Measurements from ENCODE around the gene ALX4.
A peak's percentile ranks its signal among the peaks of the same experiment; 100 is the strongest.

Gene ALX4

GRCh38 chr11:44309478-44310205, at the start of gene ALX4:
TSS of gene ALX4 (minus strand) at chr11:44310139. CDS start at chr11:44310062, 77 bp downstream.
- peak; percentile 55 for DNase-seq

DNA sequence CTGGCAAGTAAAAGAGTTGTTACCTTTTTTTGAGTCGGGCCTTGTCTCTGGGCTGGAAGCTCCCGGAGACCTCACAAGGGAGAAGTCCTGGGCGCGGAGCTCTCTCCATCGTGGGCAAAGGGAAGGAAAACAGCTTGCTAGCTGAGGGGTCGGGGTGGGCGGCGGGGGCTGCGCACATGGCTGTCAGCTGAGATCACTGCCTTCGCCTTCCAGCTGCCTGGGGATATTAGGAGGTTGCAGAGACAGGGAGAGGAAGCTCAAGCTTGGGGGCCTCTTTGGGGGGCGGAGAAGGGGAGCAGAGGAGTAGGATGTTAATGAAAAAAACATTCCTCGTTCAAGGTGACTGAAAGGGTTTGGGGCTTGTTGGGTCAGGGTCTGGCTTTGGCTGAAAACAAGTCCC, 49.2 kb upstream of the ALX4 start:
- DNase-seq = no peak

DNA sequence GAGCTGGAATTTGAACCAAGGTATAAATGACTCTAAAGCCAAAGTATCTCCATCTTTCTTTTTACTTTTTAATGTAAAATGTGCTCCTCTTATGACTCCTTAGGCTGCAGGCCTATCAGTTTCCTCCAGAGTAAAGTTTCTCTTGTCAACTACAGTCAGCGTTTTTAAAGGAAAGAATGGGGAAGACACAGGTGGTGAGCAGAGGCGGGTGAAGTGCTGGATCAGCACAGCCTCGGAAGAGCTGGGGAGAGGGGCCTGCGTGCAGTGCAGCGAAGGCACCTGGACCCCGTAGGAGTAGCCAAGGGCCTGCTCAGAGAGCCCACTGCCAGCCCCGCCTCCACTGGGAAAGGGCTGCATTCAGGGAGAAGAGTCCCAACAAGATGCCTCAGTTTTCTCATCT, 48.8 kb upstream of the ALX4 start:
- DNase-seq = no peak

- DNase-seq = no peak
Observed at GRCh38 chr11:44357711-44358110, 47.8 kb upstream of the ALX4 start.

GRCh38 chr11:44356351-44356750, 46.4 kb upstream of the ALX4 start:
- DNase-seq = no peak

- no peak for DNase-seq
Observed at GRCh38 chr11:44351898-44352498, 42.1 kb upstream of the ALX4 start.

GRCh38 chr11:44351006-44351660, 41.2 kb upstream of the ALX4 start:
- no peak for DNase-seq

GRCh38 chr11:44349328-44349727, 39.4 kb upstream of the ALX4 start:
- DNase-seq = no peak

- no peak for DNase-seq
Observed at GRCh38 chr11:44348721-44349120, 38.8 kb upstream of the ALX4 start.

- DNase-seq = no peak
Observed at GRCh38 chr11:44348114-44348513, 38.2 kb upstream of the ALX4 start.

GRCh38 chr11:44347538-44347937, 37.6 kb upstream of the ALX4 start:
- no peak for DNase-seq

- DNase-seq = no peak
Observed at GRCh38 chr11:44346983-44347382, 37.0 kb upstream of the ALX4 start.

DNA sequence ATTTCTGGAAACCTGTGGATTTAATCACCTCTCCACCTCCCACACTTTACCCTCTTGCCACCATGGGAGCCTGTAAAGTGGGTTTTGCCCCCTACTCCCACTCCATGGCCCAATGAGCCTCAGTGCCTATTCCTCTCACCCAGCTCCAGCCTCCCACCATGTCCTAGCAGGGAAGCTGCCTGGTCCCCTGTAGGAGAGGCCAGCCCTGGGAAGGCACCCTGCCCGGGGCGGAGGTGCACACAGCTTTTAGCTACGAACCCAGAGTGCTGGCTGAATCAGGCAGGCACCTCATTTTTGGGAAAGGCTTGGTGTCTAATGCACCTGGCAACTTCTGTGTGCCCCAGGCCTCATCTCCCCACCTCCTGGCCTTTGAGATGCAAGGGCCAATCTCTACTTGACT, 35.8 kb upstream of the ALX4 start:
- DNase-seq = no peak

DNA sequence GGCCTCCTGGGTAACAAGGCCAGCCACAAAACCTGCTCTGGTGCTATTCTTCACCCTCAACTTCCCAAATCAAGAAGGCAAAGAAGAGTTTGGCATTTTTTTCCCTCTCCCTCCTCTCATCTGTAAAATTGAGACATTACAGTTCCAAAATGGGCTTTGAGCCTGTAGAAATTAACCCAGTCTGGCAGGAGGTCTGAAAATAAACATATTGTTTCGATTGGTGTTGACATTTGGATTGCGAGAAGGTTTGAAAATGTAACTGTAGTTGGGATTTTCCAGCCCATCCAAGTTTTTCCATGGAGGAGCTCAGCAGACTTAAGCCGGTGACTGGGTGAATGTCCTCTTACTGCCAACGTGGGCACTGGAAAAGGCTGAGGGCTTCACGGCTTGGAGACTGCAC, 35.0 kb upstream of the ALX4 start:
- DNase-seq = no peak

DNA sequence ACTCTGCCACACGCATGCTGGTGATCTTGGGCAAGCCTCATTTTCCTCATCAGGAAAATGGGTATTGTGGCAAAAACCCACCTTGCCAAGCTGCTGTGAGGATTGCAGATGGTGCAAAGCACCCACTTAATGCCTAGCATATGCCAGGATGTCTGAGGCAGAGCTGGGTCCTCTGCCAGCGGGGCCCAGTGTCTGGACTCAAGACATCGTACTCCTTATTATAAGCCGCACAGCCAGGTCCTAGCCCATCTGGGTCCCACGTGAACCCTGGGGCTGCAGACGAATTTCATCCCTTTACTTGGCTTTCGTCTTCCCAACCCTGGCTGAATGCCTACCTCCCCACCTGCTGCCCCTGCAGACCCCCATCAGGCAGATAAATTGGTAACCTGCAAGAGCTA, 34.5 kb upstream of the ALX4 start:
- DNase-seq = no peak

DNA sequence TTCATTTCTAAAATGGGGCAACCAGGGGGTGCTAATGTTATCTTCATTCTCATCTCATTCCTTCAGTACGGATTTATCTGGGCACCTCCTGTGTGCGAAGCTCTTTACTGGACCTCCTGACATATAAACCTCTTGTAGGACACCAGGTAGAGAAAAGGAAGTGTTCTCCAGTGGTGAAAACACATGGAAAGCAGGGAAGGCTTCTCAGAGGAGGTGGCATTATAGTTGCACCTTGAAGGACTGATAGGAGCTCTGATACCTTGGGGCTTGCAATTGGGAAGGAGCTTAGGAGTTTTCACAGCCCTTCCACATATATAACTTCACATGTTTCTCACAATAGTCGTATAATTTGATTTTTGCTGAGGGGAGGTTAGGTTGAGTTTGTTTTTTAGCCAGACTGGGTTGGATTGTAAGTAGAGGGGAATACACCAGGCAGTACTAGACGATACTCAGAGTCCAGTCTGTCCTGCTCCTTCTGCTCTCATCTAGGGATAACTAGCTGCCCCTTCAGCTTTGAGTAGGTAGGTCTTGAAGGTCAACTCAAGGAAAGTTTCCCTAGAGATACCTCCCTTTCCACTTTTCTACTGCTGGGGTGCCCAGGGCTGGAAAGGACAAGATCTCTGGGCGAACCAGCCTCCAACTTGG, 34.0 kb upstream of the ALX4 start:
- DNase-seq = no peak

GRCh38 chr11:44342616-44343015, 32.7 kb upstream of the ALX4 start:
- no peak for DNase-seq

GRCh38 chr11:44340656-44341055, 30.7 kb upstream of the ALX4 start:
- no peak for DNase-seq

- no peak for DNase-seq
Observed at GRCh38 chr11:44339530-44339883, 29.6 kb upstream of the ALX4 start.

- no peak for DNase-seq
Observed at GRCh38 chr11:44338698-44339529, 29.0 kb upstream of the ALX4 start.

- no peak for DNase-seq
Observed at GRCh38 chr11:44338026-44338425, 28.1 kb upstream of the ALX4 start.

DNA sequence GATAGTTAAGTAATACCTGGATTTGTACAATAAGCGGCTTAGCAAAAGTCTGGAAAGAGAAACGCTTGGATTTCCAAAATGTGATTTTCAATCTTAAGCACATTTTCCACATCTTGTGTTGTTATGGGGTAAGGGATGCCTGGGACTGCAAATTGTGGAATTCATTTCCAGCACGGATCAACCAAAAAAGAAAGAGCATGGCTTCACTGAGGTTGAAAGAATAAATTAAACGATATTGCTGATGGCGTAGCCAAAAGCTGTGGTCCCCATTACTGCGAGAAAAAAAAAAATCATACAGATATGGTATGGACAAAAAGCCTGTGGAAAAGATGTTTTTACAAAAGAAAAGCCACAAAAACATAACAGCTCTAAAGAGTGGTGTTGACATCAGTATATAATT, 26.0 kb upstream of the ALX4 start:
- DNase-seq = no peak
